ENCODE results near the gene SRC.

- TF ChIP-seq POLR2A (IDR thresholded peaks at IDR 0.05; ENCODE audit: low read length) (no peak), GATA1 (IDR thresholded peaks at IDR 0.05; ENCODE audit: low read depth, low read length) (no peak)
Observed at GRCh38 chr20:37386505-37387251, 40.7 kb downstream of the SRC start.

Data from erythroblast (primary cell).